ENCODE results near the gene SERTAD2. TPM values are rescaled to one million over a fixed set of nuclear protein-coding genes. Genes with fewer than 3 reads are reported as not detected.
A peak's percentile ranks its signal among the peaks of the same experiment; 100 is the strongest.

Gene SERTAD2, protein sequence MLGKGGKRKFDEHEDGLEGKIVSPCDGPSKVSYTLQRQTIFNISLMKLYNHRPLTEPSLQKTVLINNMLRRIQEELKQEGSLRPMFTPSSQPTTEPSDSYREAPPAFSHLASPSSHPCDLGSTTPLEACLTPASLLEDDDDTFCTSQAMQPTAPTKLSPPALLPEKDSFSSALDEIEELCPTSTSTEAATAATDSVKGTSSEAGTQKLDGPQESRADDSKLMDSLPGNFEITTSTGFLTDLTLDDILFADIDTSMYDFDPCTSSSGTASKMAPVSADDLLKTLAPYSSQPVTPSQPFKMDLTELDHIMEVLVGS
- polyA plus RNA-seq (2013, experiment 1 of 4), result 24.5 TPM
- polyA plus RNA-seq (2013, experiment 2 of 4), result 23.6 TPM
- polyA plus RNA-seq (2013, experiment 3 of 4), result 18.9 TPM
- 23.1 TPM for polyA plus RNA-seq (2013, experiment 4 of 4)

DNA sequence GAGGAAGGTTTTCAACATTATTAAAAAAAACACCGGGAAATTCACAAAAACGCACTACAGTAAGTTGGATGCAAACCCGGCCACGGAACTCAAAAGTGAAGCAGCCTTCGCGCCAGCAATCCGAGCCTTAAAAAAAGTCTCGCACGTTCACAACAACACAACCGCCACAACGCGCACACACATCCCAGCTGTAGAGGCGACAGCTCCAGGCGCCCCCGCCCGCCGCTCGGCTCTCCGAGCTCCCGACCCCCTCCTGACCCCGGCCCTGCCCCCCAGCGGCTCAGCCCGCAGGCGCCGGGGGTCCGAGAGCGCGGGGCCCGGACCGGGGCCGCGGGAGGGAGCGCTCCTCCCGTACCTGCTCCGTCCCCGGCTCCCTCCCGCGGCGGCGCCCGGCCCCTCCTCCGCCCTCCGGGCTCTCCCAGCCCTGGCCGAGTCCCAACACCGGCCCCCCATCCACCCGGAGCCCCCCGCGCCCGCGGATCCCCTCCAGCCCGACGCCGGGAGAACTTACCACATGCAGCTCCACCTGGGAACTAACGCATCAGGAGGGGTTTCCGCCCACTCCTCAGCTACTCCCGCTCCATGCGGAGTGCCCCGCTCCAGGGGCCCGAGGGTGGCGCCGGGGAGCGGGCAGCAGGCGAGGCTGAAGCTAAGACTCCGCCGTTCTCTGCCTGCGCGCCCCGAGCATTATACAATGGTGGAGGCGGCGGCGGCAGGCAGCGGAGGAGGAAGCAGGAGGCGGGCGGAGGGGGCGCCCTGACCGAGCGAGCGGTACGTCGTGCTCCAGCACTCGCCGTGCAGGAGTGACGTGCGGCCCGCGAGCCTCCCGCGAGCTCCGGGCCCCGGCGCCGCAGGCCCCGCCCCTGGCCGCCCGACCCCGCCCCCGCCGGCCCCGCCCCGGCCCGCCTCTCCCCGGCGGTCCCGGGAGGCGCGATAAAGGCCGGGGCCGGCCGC is at the start of gene SERTAD2:
Gene SERTAD2 (minus strand): TSS at position 805 of the 954 bp plus-strand sequence. CDS start 17,042 bp downstream, outside the sequence.
- peak within 1 kb of the TSS; percentile 98 for H3K27ac ChIP-seq (ENCODE audit: insufficient read depth, low read depth, low read length, poor library complexity, severe bottlenecking)
- 0% methylated on average over 108 of the region's 109 CpGs for WGBS, 2 experiments
- H3K27me3 ChIP-seq (ENCODE audit: control insufficient read depth, insufficient read depth, low read length, poor library complexity, severe bottlenecking), result peaks cover 8% of the 10 kb centered on the region
- H3K4me3 ChIP-seq (ENCODE audit: insufficient read depth, low read depth, low read length), result peak within 1 kb of the TSS; percentile 96
- H3K9me3 ChIP-seq (ENCODE audit: control insufficient read depth, low read length), result no peaks in the 10 kb centered on the region
- H3K36me3 ChIP-seq (ENCODE audit: control insufficient read depth, insufficient read depth, low read length), result no peaks in the 10 kb centered on the region
- H3K4me1 ChIP-seq (ENCODE audit: control insufficient read depth, insufficient read depth, low read length), result peaks cover 39% of the 10 kb centered on the region

DNA sequence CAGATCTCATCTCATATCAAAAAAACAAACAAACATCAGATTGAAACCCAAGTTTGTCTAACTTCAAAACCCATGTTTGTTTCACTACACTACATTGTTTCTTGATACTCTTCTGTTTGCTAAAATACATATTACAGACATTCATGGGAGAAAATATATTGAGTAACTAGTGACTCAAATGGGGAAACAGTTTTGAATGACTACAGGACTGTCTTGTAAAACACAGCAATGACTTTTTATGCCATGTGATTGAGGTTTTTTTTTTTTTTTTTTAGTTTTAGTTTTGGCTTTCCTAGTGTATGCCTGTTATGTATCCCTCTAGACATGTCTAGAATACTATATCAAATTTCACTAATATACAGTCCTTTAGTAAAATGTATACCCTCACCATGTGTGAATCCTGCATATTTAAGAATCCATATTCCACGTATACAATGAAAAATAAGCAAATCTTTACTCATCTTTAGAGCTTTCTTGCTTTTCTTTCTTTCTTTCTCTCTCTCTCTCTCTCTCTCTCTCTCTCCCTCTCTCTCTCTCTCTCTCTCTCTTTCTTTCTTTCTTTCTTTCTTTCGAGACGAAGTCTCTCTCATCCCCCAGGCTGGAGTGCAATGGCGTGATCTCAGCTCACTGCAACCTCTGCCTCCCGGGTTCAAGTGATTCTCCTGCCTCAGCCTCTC is 46.6 kb upstream of the SERTAD2 start:
- H3K36me3 ChIP-seq (ENCODE audit: control insufficient read depth, insufficient read depth, low read length), result no peaks in the 10 kb centered on the region
- no peaks in the 10 kb centered on the region for H3K27me3 ChIP-seq (ENCODE audit: control insufficient read depth, insufficient read depth, low read length, poor library complexity, severe bottlenecking)
- H3K4me3 ChIP-seq (ENCODE audit: insufficient read depth, low read depth, low read length), result no peak overlapping the region
- H3K27ac ChIP-seq (ENCODE audit: insufficient read depth, low read depth, low read length, poor library complexity, severe bottlenecking), result no peak overlapping the region
- peaks cover 7% of the 10 kb centered on the region for H3K4me1 ChIP-seq (ENCODE audit: control insufficient read depth, insufficient read depth, low read length)
- WGBS, 2 experiments, result 94 to 96% methylated on average over 5 of the region's 5 CpGs
- H3K9me3 ChIP-seq (ENCODE audit: control insufficient read depth, low read length), result no peaks in the 10 kb centered on the region

DNA sequence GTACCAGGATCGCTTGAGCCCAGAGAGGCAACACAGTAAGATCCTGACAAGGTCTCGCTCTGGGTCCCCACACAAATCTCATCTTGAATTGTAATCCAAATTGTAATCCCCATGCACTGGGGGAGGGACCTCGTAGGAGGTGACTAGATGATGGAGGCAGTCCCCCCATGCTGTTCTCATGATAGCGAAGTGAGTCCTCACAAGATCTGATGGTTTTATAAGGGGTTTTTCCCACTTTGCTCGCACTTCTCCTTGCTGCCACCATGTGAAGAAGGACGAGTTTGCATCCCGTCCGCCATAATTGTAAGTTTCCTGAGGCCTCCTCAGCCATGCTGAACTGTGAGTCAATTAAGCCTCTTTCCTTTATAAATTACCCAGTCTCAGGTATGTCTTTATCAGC is 46.0 kb upstream of the SERTAD2 start:
- no peak overlapping the region for H3K4me3 ChIP-seq (ENCODE audit: insufficient read depth, low read depth, low read length)
- H3K4me1 ChIP-seq (ENCODE audit: control insufficient read depth, insufficient read depth, low read length), result peaks cover 7% of the 10 kb centered on the region
- 86 to 88% methylated on average over 8 of the region's 8 CpGs for WGBS, 2 experiments
- H3K36me3 ChIP-seq (ENCODE audit: control insufficient read depth, insufficient read depth, low read length), result no peaks in the 10 kb centered on the region
- H3K9me3 ChIP-seq (ENCODE audit: control insufficient read depth, low read length), result no peaks in the 10 kb centered on the region
- H3K27ac ChIP-seq (ENCODE audit: insufficient read depth, low read depth, low read length, poor library complexity, severe bottlenecking), result no peak overlapping the region
- H3K27me3 ChIP-seq (ENCODE audit: control insufficient read depth, insufficient read depth, low read length, poor library complexity, severe bottlenecking), result no peaks in the 10 kb centered on the region

DNA sequence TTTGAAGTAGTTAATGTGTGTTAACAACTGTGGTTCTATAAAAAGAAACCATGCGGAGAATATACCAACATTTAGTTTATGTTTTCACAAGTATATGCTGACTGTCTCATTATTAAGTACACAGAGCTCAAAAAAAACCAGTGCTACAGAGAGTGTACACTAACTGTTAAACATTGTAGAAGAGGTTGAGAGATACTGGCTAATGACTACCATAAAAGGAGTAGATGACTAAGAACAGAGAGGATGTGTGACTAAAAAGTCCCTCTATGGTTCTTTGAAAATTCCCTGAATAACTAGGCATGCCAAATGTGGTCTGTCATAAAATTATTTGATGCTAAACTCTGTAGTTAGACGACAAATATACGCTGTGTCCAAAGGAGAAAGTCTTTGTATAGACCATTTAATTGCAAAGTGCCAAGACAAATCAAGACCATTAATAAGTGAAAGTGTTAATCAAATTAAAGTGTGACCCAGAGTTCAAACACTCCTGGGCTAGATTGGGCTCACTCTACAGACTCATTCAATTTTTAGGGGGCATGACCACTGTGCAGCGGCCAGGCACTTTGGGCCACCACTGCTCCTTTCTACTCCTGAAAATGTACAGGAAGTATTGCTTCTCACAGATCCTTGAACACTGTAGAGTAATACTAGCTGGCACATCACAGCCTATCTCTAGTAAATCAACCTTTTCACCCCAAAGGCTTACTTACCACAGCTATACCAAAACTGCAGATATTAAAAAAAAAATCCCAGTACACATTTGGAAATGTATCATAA is 45.1 kb upstream of the SERTAD2 start:
- no peak overlapping the region for H3K4me3 ChIP-seq (ENCODE audit: insufficient read depth, low read depth, low read length)
- H3K4me1 ChIP-seq (ENCODE audit: control insufficient read depth, insufficient read depth, low read length), result peaks cover 7% of the 10 kb centered on the region
- H3K27me3 ChIP-seq (ENCODE audit: control insufficient read depth, insufficient read depth, low read length, poor library complexity, severe bottlenecking), result no peaks in the 10 kb centered on the region
- H3K9me3 ChIP-seq (ENCODE audit: control insufficient read depth, low read length), result no peaks in the 10 kb centered on the region
- H3K36me3 ChIP-seq (ENCODE audit: control insufficient read depth, insufficient read depth, low read length), result no peaks in the 10 kb centered on the region
- no peak overlapping the region for H3K27ac ChIP-seq (ENCODE audit: insufficient read depth, low read depth, low read length, poor library complexity, severe bottlenecking)
- WGBS, 2 experiments, result 89 to 92% methylated on average over 3 to 4 of the region's 4 CpGs

DNA sequence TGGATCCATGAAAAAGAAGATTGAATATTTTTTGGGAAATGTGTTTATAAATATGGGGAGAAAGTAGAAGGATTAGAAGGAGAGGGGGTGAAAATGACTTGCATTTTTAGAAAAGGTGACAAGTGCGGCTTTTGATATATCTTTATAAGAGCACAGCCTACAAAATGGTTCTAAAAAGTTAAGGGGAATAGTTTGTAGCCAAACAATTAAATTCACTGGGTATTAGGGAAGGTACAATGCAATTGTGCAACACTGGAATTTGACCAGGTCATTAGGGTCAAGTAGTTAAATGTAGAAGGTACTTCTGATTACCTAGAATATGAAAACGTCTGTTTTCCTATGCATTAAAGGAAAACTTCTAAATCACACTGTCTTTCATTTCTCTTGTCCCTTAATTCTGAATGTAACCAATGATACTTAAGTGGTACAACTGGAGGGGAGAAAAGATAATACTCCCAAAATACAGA is 44.5 kb upstream of the SERTAD2 start:
- H3K4me1 ChIP-seq (ENCODE audit: control insufficient read depth, insufficient read depth, low read length), result peaks cover 7% of the 10 kb centered on the region
- WGBS, 2 experiments, result 96 to 97% methylated on average over 1 of the region's 2 CpGs
- H3K36me3 ChIP-seq (ENCODE audit: control insufficient read depth, insufficient read depth, low read length), result no peaks in the 10 kb centered on the region
- no peaks in the 10 kb centered on the region for H3K9me3 ChIP-seq (ENCODE audit: control insufficient read depth, low read length)
- H3K27me3 ChIP-seq (ENCODE audit: control insufficient read depth, insufficient read depth, low read length, poor library complexity, severe bottlenecking), result no peaks in the 10 kb centered on the region
- H3K27ac ChIP-seq (ENCODE audit: insufficient read depth, low read depth, low read length, poor library complexity, severe bottlenecking), result no peak overlapping the region
- H3K4me3 ChIP-seq (ENCODE audit: insufficient read depth, low read depth, low read length), result no peak overlapping the region

DNA sequence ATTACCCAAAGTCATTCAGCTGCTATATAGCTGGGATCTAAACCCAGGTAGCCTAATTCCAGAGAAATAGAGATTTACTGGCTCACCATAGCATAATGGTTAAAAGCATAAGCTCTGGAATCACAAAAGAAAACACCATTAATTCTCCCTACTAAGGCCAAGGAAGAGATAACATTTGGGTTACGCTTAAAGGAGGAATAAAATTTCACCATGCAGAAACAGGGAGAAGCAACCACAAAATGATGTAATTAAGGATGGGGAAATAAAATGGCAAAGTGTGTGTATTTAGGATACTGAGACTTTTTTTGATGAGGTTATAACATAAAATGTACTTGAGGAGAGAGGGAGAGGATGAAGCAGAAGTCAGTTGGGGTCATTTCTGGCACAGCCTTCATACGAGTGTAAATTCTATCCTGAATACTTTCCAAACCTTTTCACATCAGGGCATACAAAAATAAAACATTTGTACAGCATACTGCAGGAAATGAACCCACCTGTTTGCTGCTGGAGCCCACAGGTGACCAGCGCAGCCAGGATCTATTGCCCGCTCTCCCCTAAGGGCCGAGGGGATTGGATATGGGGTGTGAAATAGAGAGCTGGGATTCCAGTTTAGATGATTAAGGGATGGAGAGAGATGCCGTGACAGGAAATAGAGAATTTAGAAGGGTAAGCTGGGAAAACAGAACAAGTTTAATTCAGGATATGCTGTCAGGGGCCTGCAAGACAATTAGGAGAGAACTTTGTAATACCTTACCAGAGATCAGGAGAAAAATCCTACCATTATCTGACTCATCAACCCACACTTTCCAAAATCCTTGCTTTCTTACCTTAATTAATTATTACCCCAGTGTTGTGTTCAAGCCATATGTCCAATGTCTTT is 43.8 kb upstream of the SERTAD2 start:
- H3K4me1 ChIP-seq (ENCODE audit: control insufficient read depth, insufficient read depth, low read length), result peaks cover 7% of the 10 kb centered on the region
- H3K27ac ChIP-seq (ENCODE audit: insufficient read depth, low read depth, low read length, poor library complexity, severe bottlenecking), result no peak overlapping the region
- H3K4me3 ChIP-seq (ENCODE audit: insufficient read depth, low read depth, low read length), result no peak overlapping the region
- H3K27me3 ChIP-seq (ENCODE audit: control insufficient read depth, insufficient read depth, low read length, poor library complexity, severe bottlenecking), result no peaks in the 10 kb centered on the region
- H3K36me3 ChIP-seq (ENCODE audit: control insufficient read depth, insufficient read depth, low read length), result no peaks in the 10 kb centered on the region
- H3K9me3 ChIP-seq (ENCODE audit: control insufficient read depth, low read length), result no peaks in the 10 kb centered on the region
- WGBS, 2 experiments, result 92 to 93% methylated on average over 6 of the region's 6 CpGs

DNA sequence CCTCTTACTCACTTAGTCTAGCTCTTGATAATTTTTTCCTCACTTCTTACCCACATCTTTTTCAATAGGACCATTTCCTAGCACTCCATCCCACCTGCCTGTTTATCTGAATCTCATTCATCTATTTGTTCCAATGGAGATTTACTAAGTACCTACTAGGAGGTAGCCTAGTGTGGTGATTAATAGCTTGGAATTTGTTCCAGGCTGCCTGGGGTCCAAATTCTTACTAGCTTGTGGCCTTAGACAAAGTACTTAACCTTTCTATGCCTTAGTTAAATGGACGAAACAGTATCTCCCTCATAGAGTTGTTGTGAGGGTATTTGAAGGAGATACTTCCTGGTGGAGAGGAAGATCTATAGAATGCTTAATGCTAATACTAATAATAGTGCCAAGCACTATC is 42.9 kb upstream of the SERTAD2 start:
- no peaks in the 10 kb centered on the region for H3K27me3 ChIP-seq (ENCODE audit: control insufficient read depth, insufficient read depth, low read length, poor library complexity, severe bottlenecking)
- no peak overlapping the region for H3K4me3 ChIP-seq (ENCODE audit: insufficient read depth, low read depth, low read length)
- no peaks in the 10 kb centered on the region for H3K36me3 ChIP-seq (ENCODE audit: control insufficient read depth, insufficient read depth, low read length)
- no CpG with 5 or more reads among the region's 1 CpG for WGBS, 2 experiments
- H3K4me1 ChIP-seq (ENCODE audit: control insufficient read depth, insufficient read depth, low read length), result peaks cover 7% of the 10 kb centered on the region
- H3K27ac ChIP-seq (ENCODE audit: insufficient read depth, low read depth, low read length, poor library complexity, severe bottlenecking), result no peak overlapping the region
- no peaks in the 10 kb centered on the region for H3K9me3 ChIP-seq (ENCODE audit: control insufficient read depth, low read length)

DNA sequence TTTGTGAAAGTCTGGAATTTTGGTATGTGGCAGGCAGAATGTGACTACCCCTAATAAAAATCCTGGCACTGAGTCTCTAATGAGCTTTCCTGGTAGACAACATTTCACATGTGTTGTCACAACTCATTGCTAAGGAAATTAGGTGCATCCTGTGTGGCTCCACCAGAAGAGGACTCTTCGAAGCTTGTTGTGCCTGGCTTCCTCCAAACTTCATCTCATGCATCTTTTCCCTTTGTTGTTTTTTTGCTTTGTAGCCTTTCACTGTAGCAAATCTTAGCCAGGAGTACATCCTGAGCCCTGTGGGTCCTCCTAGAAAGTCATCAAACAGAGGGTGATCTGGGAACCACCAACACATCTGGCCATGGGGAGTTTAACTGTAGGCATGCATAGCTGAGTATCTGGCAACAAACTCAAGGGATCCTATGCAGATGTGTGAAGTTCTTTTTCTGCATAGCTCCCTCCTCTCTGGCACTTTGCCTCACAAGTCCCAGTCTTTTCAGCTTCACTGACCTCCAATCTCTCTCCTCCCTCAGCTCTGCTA is 42.1 kb upstream of the SERTAD2 start:
- H3K4me1 ChIP-seq (ENCODE audit: control insufficient read depth, insufficient read depth, low read length), result peaks cover 7% of the 10 kb centered on the region
- H3K4me3 ChIP-seq (ENCODE audit: insufficient read depth, low read depth, low read length), result no peak overlapping the region
- no peaks in the 10 kb centered on the region for H3K36me3 ChIP-seq (ENCODE audit: control insufficient read depth, insufficient read depth, low read length)
- H3K27ac ChIP-seq (ENCODE audit: insufficient read depth, low read depth, low read length, poor library complexity, severe bottlenecking), result peak overlapping the region; percentile 19
- H3K27me3 ChIP-seq (ENCODE audit: control insufficient read depth, insufficient read depth, low read length, poor library complexity, severe bottlenecking), result no peaks in the 10 kb centered on the region
- H3K9me3 ChIP-seq (ENCODE audit: control insufficient read depth, low read length), result no peaks in the 10 kb centered on the region
- WGBS, 2 experiments, result 90 to 96% methylated on average over 1 of the region's 1 CpG

Measured in ectodermal cell (in vitro differentiated cells).